NCI-H774 (cell line): ENCODE measurements around the gene TUBD1.
A peak's percentile ranks its signal among the peaks of the same experiment; 100 is the strongest.
"Not testable (repeated sequence)": the region's sequence is repeated elsewhere in the genome, so short reads cannot be mapped to it uniquely, and the experiment has no call there.

Source experiments
- DNase-seq: peaks from one replicate; lab custom pipeline; 2025; lab: John Stamatoyannopoulos, UW

The TUBD1 gene

GRCh38 chr17:59892924-59893675, at the start of gene TUBD1, which contains the start of gene RPS6KB1:
Gene TUBD1 (minus strand): TSS chr17:59892943. CDS start chr17:59891002, 1,941 bp downstream.
Gene RPS6KB1 (plus strand): TSS chr17:59893121. CDS start chr17:59893185, 64 bp downstream.
- DNase-seq, result peak; percentile 98

- DNase-seq, result no peak
Observed at GRCh38 chr17:59941131-59941530, 48.4 kb upstream of the TUBD1 start.

- not testable (repeated sequence) for DNase-seq
Observed at GRCh38 chr17:59940697-59941096, 48.0 kb upstream of the TUBD1 start.

GRCh38 chr17:59933317-59933716, 40.6 kb upstream of the TUBD1 start:
- not testable (repeated sequence) for DNase-seq

GRCh38 chr17:59930768-59931167, 38.0 kb upstream of the TUBD1 start:
- not testable (repeated sequence) for DNase-seq

- DNase-seq, result not testable (repeated sequence)
Observed at GRCh38 chr17:59930121-59930520, 37.4 kb upstream of the TUBD1 start.

- DNase-seq, result not testable (repeated sequence)
Observed at GRCh38 chr17:59920637-59921036, 27.9 kb upstream of the TUBD1 start.

GRCh38 chr17:59916446-59916845, 23.7 kb upstream of the TUBD1 start:
- DNase-seq, result no peak

- DNase-seq, result peak; percentile 16
Observed at GRCh38 chr17:59914274-59914854, 21.6 kb upstream of the TUBD1 start.

- DNase-seq, result no peak
Observed at GRCh38 chr17:59907467-59907866, 14.7 kb upstream of the TUBD1 start.

GRCh38 chr17:59903455-59903854, 10.7 kb upstream of the TUBD1 start:
- DNase-seq, result no peak

- no peak for DNase-seq
Observed at GRCh38 chr17:59901604-59902003, 8.9 kb upstream of the TUBD1 start.

GRCh38 chr17:59899099-59899498, 6.4 kb upstream of the TUBD1 start:
- DNase-seq, result peak; percentile 3

- no peak for DNase-seq
Observed at GRCh38 chr17:59897090-59897489, 4.3 kb upstream of the TUBD1 start.

GRCh38 chr17:59893676-59894100, 945 bp upstream of the TUBD1 start:
- DNase-seq, result no peak

GRCh38 chr17:59892251-59892923, 356 bp downstream of the TUBD1 start:
- no peak for DNase-seq

GRCh38 chr17:59890720-59891119, 2.0 kb downstream of the TUBD1 start:
- no peak for DNase-seq

- no peak for DNase-seq
Observed at GRCh38 chr17:59888145-59888750, 4.5 kb downstream of the TUBD1 start.

GRCh38 chr17:59884861-59885260, 7.9 kb downstream of the TUBD1 start:
- DNase-seq, result no peak

- DNase-seq, result no peak
Observed at GRCh38 chr17:59878624-59879023, 14.1 kb downstream of the TUBD1 start.

GRCh38 chr17:59877965-59878364, 14.8 kb downstream of the TUBD1 start:
- DNase-seq, result no peak

GRCh38 chr17:59876107-59876506, 16.6 kb downstream of the TUBD1 start:
- DNase-seq, result no peak
